LNCaP clone FGC (cell line): ENCODE measurements around the gene KLHL29.

ENCODE experiments used
- DNase-seq: peaks from one replicate; pipeline ENCODE4 v3.0.0-alpha.2; 2011; ENCODE audit warnings: low read depth
- H3K4me3 ChIP-seq: 2 replicates; pipeline ENCODE4 v1.5.1; 2011; ENCODE audit warnings: mild to moderate bottlenecking, low read depth, low read length, control low read depth
- TF ChIP-seq, protein P1 (sequence below): IDR thresholded peaks from 2 replicates; pipeline ENCODE4 v1.5.1; 2012; ENCODE audit warnings: mild to moderate bottlenecking; ENCODE audit not compliant: control insufficient read depth, insufficient read depth; ENCODE audit errors: extremely low read depth

KLHL29 gene

GRCh38 chr2:23452853-23453420, 68.0 kb downstream of the KLHL29 start:
- DNase-seq: no peak
- TF ChIP-seq, protein P1, sequence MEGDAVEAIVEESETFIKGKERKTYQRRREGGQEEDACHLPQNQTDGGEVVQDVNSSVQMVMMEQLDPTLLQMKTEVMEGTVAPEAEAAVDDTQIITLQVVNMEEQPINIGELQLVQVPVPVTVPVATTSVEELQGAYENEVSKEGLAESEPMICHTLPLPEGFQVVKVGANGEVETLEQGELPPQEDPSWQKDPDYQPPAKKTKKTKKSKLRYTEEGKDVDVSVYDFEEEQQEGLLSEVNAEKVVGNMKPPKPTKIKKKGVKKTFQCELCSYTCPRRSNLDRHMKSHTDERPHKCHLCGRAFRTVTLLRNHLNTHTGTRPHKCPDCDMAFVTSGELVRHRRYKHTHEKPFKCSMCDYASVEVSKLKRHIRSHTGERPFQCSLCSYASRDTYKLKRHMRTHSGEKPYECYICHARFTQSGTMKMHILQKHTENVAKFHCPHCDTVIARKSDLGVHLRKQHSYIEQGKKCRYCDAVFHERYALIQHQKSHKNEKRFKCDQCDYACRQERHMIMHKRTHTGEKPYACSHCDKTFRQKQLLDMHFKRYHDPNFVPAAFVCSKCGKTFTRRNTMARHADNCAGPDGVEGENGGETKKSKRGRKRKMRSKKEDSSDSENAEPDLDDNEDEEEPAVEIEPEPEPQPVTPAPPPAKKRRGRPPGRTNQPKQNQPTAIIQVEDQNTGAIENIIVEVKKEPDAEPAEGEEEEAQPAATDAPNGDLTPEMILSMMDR: no peak
- no peak overlapping the region for H3K4me3 ChIP-seq

DNA sequence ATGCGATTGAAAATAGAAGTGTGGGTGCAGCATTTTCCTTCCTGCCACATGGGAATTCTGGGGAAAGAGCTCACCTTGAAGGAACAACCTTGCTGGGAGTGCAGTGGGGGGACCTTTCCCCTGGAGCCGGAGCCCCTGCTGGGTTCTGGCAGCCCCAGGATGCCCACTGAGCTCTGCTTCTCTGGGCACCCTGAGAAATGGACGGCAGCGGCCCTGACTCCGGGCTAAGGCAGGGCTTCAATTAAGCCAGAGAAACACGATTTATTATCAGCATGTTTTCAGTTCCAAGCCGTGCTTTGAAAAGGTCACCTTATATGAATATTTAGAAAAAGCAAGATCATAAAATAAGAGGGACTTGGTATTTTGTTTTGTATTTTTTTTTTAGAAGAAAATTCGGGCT, 68.5 kb downstream of the KLHL29 start:
- DNase-seq: no peak
- no peak overlapping the region for H3K4me3 ChIP-seq
- TF ChIP-seq, protein P1: no peak

DNA sequence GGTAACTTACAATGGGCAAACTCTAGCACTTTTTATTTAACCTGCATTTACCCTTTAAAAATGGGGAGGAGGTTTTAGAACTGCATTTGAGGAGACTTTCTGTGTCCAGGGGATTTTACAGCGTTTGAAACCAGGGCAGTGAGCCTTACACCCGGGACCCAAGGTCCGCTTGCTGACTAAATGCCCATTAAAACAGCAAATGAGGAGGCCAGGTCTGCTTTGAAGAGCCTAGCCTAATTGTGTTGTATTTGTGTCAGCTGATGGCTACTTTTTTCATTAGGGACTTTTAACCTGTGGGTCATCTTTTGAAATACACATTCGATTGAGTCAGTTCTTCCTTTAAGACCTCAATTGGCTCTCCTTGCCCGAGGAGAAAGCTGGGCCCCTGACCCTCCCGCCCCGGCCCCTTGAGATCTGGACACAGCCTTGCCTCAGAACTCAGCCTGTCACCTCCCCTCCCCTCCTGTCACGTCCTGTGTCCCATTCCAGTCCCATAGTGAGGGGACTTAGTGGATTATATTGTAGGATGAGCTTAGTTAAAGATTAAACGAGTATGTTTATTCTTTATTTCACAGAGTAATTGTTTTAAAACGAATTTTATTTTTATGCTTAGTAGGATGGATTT, 69.0 kb downstream of the KLHL29 start:
- TF ChIP-seq, protein P1: no peak
- no peak overlapping the region for H3K4me3 ChIP-seq
- no peak for DNase-seq

DNA sequence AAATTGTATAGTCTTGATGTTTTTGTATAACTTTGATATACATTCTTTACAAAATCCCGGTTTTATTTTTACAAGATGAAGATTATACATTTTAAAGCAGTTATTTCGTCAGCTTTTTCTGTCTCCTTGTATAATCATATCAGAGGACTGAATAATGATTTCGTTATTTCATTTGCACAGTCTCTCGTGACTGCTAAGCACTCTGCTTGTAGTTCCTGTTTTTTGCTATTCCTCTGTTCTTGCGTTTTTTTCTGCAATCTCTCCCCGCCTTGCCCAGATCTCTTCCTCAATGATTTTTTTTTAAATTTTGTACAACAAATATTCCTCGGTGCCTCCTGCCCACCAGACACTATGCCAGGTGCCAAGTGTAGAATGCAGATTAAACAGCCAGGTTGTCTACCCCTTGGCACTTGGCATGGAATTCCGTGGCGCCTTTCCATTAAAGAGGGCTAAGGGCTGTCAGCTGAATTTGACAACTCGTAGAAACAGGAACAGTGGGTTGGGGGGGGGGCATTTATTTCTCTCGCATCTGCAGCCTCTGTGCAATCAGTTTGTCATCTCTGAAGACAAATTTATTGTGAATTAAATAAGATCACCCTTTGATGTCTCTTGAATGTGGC, 69.6 kb downstream of the KLHL29 start:
- TF ChIP-seq, protein P1: no peak
- H3K4me3 ChIP-seq: no peak overlapping the region
- DNase-seq: no peak

GRCh38 chr2:23456396-23456795, 71.4 kb downstream of the KLHL29 start:
- no peak for DNase-seq
- TF ChIP-seq, protein P1: no peak
- no peak overlapping the region for H3K4me3 ChIP-seq

GRCh38 chr2:23456881-23457760, 72.1 kb downstream of the KLHL29 start:
- no peak for DNase-seq
- H3K4me3 ChIP-seq: no peak overlapping the region
- TF ChIP-seq, protein P1: no peak
